NCI-H2171 (cell line): ENCODE data around the gene LOXL1.
"Not testable (repeated sequence)": the region's sequence is repeated elsewhere in the genome, so short reads cannot be mapped to it uniquely, and the experiment has no call there.

Source experiments
- DNase-seq: peaks from one replicate; lab custom pipeline; 2025; lab: John Stamatoyannopoulos, UW

LOXL1 gene

DNA sequence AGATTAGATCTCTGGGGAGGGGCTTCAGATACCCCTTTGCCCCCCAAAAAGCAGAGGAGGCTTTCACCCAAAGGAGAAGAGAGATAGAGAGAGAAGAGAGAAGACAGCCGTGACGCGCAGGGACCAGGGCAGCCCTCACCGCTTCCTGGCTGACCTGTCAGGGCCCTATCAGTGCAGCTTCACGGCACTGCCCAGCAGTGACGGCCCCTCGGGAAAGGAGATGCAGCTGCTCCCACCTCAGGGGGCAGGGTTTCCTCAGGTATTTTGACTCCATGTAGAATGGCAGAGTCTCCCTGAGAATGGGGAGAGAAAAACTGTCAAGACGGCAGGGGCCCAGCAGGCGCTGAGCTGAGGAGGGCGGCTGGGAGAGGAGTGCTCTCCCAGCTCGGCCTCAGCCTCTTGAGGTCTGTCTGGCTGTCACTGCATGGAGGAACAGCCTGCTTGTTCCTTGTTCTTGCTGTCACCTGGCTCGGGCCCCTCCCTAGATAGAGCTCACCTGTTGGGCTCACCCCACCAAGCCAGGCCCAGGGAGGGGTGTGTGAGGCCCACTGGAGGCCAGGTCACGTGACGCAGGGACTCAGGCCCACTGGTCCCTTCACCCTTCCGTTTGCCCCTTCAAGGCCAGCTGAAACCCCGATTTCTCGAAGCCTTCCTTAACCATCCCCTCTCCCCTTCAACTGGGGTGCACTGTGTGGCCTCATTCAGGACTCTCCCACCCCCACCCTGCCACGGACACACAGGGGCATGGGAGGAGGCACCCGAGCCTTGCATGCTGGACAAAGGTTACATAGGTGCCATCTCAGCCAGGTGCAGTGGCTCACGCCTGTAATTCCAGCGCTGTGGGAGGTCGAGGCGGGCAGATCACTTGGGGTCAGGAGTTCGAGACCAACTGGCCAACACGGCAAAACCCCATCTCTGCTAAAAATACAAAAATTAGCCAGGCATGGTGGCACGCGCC, 28.2 kb downstream of the LOXL1 start:
- no peak for DNase-seq

- no peak for DNase-seq
These were observed 29.1 kb downstream of the LOXL1 start for GRCh38 chr15:73955326-73955725.

GRCh38 chr15:73955861-73956742, 29.8 kb downstream of the LOXL1 start:
- DNase-seq = no peak

DNA sequence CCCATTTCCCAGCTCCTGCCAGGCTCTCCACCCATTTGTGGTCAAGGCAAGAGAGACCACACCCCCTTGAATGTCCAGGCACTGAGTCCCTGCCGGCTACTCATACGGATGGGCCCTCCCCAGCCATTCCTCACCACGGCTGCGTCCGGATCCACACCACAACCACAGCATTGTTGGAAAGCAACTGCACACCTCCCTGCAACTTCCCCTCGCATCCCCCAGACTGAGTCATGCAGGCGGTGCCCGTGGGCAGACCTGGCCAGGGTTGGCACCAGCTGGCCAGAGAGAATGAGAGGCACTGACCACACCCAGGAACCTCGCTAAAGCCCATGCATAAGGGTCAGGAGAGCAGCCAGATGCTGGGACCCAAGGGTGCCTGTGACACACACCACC, 30.5 kb downstream of the LOXL1 start:
- DNase-seq = no peak

- DNase-seq = no peak
These were observed 31.0 kb downstream of the LOXL1 start for GRCh38 chr15:73957276-73957675.

GRCh38 chr15:73957785-73958184, 31.5 kb downstream of the LOXL1 start:
- DNase-seq = no peak

DNA sequence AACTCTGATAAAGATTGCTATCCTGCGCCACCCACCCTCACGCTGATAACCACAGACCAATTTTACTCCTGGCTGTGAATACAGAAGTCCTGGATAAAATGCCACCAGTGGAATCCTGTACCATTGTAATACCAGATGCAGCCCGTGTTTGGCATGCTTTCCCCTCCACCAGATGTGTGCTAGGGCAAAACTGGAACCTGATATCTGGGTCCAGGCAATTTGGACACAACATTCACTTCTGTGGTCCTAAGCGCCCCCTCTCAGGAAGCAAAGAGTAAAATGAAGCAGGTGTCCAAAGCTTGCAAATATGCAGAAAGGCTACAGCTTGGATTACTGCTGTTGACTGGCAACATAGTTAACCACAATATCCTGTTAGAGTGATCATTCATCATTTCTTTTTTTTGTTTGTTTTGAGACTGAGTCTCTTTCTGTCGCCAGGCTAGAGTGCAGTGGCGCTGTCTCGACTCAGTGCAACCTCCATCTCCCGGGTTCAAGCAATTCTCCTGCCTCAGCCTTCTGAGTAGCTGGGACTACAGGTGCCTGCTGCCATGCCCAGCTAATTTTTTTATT, 32.8 kb downstream of the LOXL1 start:
- peak; percentile 63 for DNase-seq

DNA sequence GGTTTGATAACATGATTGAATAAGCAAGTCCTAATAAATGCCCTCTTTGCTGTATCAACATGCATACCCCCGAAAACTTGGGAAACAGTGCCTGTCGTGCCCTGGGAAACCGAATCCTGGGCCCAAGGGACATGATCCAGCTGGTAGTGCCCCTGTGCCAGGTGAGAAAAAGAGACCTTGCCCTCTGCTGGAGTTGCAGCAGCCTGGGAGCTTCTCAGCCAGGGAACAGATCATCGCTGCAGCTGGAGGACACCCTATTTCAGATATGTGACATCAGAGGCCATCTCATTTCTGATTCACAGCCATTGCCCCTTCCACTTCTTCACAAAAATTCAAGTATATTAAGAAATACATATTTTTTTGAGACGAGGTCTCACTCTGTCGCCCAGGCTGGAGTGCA, 33.5 kb downstream of the LOXL1 start:
- no peak for DNase-seq

- not testable (repeated sequence) for DNase-seq
These were observed 34.3 kb downstream of the LOXL1 start for GRCh38 chr15:73960472-73961070.

GRCh38 chr15:73962433-73962832, 36.2 kb downstream of the LOXL1 start:
- no peak for DNase-seq

DNA sequence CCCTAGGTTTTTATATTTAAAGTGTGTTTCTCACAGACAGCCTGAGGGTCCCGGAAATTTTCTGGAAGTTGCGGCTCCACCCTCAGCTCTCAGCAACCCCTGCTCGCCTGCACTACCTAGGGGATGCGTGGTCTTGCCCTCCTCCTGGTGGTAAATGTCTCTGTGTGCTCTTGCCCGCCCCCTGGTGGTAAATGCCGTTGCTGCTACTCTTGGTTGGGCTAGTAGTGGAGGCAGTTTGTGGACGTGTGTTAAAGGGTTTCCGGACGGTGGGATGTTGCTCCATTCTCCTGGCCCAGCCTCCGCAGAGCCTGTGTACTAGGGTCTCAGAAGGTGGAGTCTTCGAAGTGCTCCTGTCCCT, 38.5 kb downstream of the LOXL1 start:
- DNase-seq = peak; percentile 49

DNA sequence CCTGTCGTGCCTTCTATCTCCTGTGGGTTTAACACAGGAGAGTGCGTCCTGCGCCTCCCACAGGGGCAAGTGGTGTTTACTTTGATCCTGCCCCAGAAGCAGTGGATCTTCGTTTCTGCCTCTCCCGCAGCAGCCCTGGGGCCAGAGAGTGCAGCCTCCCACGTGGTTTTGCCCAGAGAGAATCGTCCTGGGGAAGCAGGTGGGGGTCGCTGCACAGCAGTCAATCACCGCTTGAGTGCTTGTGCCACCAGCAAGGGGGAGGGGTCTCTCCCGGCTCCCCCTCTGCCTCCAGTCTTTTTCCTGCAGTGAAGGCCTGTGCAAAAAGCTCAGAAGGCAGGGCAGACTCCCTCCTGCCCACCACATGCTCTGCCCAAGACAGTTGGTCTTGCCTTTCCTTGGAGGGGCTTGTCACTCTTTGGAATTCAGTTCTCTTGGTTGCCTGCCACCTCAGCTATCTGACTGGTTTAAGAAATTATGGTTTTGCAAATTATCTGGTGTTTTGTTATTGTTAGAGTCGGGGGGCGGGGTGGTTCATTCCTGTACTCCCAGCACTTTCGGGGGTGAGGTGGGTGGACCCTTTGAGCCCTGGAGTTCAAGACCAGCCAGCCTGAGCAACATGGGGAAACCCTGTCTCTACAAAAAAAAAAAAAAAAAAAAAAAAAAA, 39.0 kb downstream of the LOXL1 start:
- DNase-seq = no peak

DNA sequence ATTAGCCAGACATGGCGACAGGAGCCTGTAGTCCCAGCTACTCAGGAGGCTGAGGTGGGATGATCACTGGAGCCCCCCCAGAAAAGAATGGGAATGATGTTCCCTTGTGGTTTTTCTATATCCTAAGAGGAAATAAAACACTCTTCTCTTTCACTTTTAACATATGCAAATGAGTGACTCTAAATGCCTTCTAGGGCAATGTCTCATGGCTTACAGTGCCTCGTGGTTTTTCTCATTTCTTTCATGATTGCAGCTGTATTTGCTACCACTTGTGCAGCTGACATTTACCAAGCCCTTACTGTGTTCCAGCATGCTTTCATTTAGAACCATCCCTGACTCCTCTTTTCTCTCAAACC, 39.5 kb downstream of the LOXL1 start:
- no peak for DNase-seq

GRCh38 chr15:73968461-73968860, 42.2 kb downstream of the LOXL1 start:
- no peak for DNase-seq

- no peak for DNase-seq
These were observed 43.0 kb downstream of the LOXL1 start for GRCh38 chr15:73969151-73969759.

DNA sequence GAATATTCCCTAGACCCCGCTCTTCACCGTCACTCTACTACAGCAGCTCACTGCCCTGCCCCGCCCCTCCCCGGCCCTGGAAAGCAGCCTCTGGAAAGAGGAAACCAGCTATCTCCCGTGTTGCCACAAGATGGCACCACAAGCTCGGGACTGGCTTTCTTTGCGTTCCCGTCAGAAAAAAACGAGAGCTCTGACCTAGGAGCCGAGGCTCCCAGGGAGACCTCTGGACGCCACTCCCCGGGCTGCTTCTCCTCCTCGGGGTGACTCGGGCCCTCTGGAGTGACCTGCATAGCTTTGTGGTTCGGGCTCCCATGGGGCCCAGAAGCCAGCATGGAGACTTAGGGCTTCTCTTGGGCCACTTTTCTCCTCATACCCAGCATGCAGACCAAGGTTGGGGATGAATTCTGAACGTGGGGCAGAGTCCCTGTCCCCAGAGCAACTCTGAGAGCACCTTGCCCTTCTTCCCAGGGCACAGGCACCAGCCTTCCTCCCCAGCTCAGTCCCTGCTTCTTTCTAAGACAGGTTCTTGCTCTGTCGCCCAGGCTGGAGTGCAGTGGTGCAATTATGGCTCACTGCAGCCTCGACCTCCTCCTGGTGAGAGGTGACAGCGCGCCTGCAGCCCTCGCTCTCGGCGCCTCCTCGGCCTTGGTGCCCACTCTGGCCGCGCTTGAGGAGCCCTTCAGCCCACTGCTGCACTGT, 46.9 kb downstream of the LOXL1 start:
- peak; percentile 88 for DNase-seq

- DNase-seq = not testable (repeated sequence)
These were observed 47.5 kb downstream of the LOXL1 start for GRCh38 chr15:73973683-73974200.

GRCh38 chr15:73975440-73976125, 49.3 kb downstream of the LOXL1 start:
- peak; percentile 49 for DNase-seq

DNA sequence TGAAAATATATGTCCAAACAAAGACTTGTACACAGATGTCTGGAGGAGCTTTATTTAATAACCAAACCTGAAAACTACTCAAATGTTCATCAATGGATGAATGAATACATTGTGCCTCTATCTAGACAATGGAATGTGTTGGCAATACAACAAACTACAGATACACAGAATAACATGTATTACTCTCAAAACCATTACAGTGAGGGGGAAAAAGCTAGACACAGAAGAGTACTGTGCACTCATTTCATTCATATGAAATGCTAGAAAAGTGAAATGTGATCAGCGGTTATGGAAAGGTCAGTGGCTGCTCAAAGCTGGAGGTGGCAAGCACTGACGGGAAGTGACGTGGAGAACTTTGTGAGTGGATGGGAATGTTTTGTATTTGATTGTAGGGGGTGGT, 52.6 kb downstream of the LOXL1 start:
- DNase-seq = no peak

DNA sequence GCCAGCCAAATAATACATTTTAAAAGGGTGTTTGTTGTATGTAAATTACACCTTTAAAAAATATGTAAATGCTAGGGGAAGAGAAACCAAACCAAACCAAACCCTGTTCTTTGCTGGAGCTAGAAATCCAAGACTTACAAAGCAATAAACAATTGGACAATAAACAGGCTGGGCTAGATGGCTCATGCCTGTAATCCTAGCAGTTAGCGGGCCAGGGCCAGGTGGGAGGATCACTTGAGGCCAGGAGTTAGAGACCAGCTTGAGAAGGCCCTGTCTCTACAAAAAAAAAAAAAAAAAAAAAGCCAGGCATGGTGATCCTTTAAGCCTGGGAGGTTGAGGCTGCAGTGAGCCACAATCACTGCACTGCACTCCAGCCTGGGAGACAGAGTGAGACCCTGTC, 53.4 kb downstream of the LOXL1 start:
- no peak for DNase-seq
